Breast epithelium (tissue), 4 donors: ENCODE results near the gene TRMT61B. TPM values are rescaled to one million over a fixed set of nuclear protein-coding genes. Genes with fewer than 3 reads are reported as not detected.

Source experiments
- DNase-seq, 2 donors: peaks; one replicate each; pipeline ENCODE4 v3.0.0-alpha.2; 2019; ENCODE audit warnings: low spot score in 2 of 2
- H3K27ac ChIP-seq, 2 donors: fragments of 200-600 bp; sonication (generic) in 1 of 2; one replicate each; pipeline ENCODE4 v1.5.1; 2016 to 2019; ENCODE audit warnings: mild to moderate bottlenecking in 1 of 2
- H3K27me3 ChIP-seq, 2 donors: fragments of 200-600 bp; sonication (generic) in 1 of 2; one replicate each; pipeline versions ENCODE4 v1.5.1 to v1.6.0; 2017 to 2019; ENCODE audit warnings: control low read depth in 1 of 2, mild to moderate bottlenecking in 1 of 2
- H3K36me3 ChIP-seq: fragments of 200-600 bp; one replicate; pipeline ENCODE4 v1.5.1; 2019
- H3K4me1 ChIP-seq, 2 donors: fragments of 200-600 bp; sonication (generic); one replicate each; pipeline ENCODE4 v1.5.1; 2016 to 2019; ENCODE audit warnings: control low read depth in 1 of 2
- H3K4me3 ChIP-seq, 3 donors: fragments of 200-600 bp; sonication (generic); 1 replicate in 2 of 3; 2 replicates in 1 of 3; pipeline ENCODE4 v1.5.1; 2016 to 2019; ENCODE audit warnings: mild to moderate bottlenecking in 3 of 3, moderate library complexity in 2 of 3
- H3K9me3 ChIP-seq, 2 donors: fragments of 200-600 bp; sonication (generic) in 1 of 2; one replicate each; pipeline ENCODE4 v1.5.1; 2016 to 2019; ENCODE audit warnings: control low read depth in 1 of 2
- POLR2A ChIP-seq: fragments of 450-650 bp; IDR thresholded peaks from one replicate; pipeline ENCODE4 v1.6.1; 2016; ENCODE audit warnings: antibody characterized with exemption, mild to moderate bottlenecking, moderate library complexity
- POLR2AphosphoS5 ChIP-seq, 3 donors: sonication (generic); formaldehyde crosslinking; IDR thresholded peaks; one replicate each; pipeline ENCODE4 v1.6.1; 2017; ENCODE audit warnings: antibody characterized with exemption in 3 of 3
- intact Hi-C: fragments of 100-400 bp; cut with DNase I; formaldehyde crosslinking; loops from one replicate; pipeline ENCODE4 v1.15.1; 2023; ENCODE audit warnings: low total_unique reads
- total RNA-seq, 3 donors: library from RNA; depleted of rRNA; stranded (reverse); fragments of >200 nt; gene quantifications; one replicate each; pipeline ENCODE4 v1.1.0, GENCODE V29; 2016
- TF ChIP-seq, protein P1 (sequence below), 3 donors: fragments of 450-650 bp; IDR thresholded peaks; one replicate each; pipeline ENCODE4 v1.5.1; 2016 to 2017; ENCODE audit warnings: antibody characterized with exemption in 3 of 3, mild to moderate bottlenecking in 3 of 3, moderate library complexity in 3 of 3

Gene TRMT61B
- total RNA-seq, 3 donors from 2014 or later = 8.5 to 18.1 (median 13.8) TPM

- no peak for DNase-seq
- Histone ChIP-seq H3K27me3 (no peaks in the 10 kb centered on the region), H3K27ac (no peak overlapping the region), H3K9me3 (no peaks in the 10 kb centered on the region), H3K4me1 (peaks cover 0 to 9% of the 10 kb centered on the region in 2 donors), H3K36me3 (no peaks in the 10 kb centered on the region), H3K4me3 (no peak overlapping the region)
- intact Hi-C loops = no loop called here
- TF ChIP-seq, protein P1, sequence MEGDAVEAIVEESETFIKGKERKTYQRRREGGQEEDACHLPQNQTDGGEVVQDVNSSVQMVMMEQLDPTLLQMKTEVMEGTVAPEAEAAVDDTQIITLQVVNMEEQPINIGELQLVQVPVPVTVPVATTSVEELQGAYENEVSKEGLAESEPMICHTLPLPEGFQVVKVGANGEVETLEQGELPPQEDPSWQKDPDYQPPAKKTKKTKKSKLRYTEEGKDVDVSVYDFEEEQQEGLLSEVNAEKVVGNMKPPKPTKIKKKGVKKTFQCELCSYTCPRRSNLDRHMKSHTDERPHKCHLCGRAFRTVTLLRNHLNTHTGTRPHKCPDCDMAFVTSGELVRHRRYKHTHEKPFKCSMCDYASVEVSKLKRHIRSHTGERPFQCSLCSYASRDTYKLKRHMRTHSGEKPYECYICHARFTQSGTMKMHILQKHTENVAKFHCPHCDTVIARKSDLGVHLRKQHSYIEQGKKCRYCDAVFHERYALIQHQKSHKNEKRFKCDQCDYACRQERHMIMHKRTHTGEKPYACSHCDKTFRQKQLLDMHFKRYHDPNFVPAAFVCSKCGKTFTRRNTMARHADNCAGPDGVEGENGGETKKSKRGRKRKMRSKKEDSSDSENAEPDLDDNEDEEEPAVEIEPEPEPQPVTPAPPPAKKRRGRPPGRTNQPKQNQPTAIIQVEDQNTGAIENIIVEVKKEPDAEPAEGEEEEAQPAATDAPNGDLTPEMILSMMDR (IDR thresholded peaks at IDR 0.05) = no peak
- TF ChIP-seq POLR2A (no peak), POLR2AphosphoS5 (IDR thresholded peaks at IDR 0.05) (no peak)
These were observed 31.7 kb upstream of the TRMT61B start for GRCh38 chr2:28901841-28902240.

- TF ChIP-seq, protein P1 (IDR thresholded peaks at IDR 0.05) = no peak
- TF ChIP-seq POLR2A (no peak), POLR2AphosphoS5 (IDR thresholded peaks at IDR 0.05) (no peak)
- Histone ChIP-seq H3K4me1 (peaks cover 0 to 9% of the 10 kb centered on the region in 2 donors), H3K4me3 (no peak overlapping the region), H3K27ac (no peak overlapping the region), H3K36me3 (no peaks in the 10 kb centered on the region), H3K9me3 (no peaks in the 10 kb centered on the region), H3K27me3 (no peaks in the 10 kb centered on the region)
- intact Hi-C loops = no loop called here
- DNase-seq = no peak
These were observed 31.1 kb upstream of the TRMT61B start for GRCh38 chr2:28901202-28901601.

- Histone ChIP-seq H3K27me3 (no peaks in the 10 kb centered on the region), H3K36me3 (no peaks in the 10 kb centered on the region), H3K4me3 (no peak overlapping the region), H3K4me1 (peaks cover 0 to 9% of the 10 kb centered on the region in 2 donors), H3K9me3 (no peaks in the 10 kb centered on the region), H3K27ac (no peak overlapping the region)
- TF ChIP-seq POLR2AphosphoS5 (IDR thresholded peaks at IDR 0.05) (no peak), POLR2A (no peak)
- TF ChIP-seq, protein P1 (IDR thresholded peaks at IDR 0.05) = no peak
- no peak for DNase-seq
- intact Hi-C loops = no loop called here
These were observed 27.9 kb upstream of the TRMT61B start for GRCh38 chr2:28898048-28898447.

- peaks cover 0 to 9% of the 10 kb centered on the region in 2 donors for H3K4me1 ChIP-seq
- TF ChIP-seq POLR2A = no peak
- H3K36me3 ChIP-seq = no peaks in the 10 kb centered on the region
- intact Hi-C loops = no loop called here
- no peaks in the 10 kb centered on the region for H3K9me3 ChIP-seq
- DNase-seq = no peak
- no peaks in the 10 kb centered on the region for H3K27me3 ChIP-seq
- H3K4me3 ChIP-seq = no peak overlapping the region
- H3K27ac ChIP-seq = no peak overlapping the region
These were observed 26.8 kb upstream of the TRMT61B start for GRCh38 chr2:28896906-28897305.

GRCh38 chr2:28895189-28895893 is 25.2 kb upstream of the TRMT61B start:
- peaks cover 0 to 9% of the 10 kb centered on the region in 2 donors for H3K4me1 ChIP-seq
- no peaks in the 10 kb centered on the region for H3K9me3 ChIP-seq
- no peaks in the 10 kb centered on the region for H3K27me3 ChIP-seq
- DNase-seq = no peak
- H3K4me3 ChIP-seq = peak overlapping the region; percentile 97 to 98 (median 98)
- H3K36me3 ChIP-seq = no peaks in the 10 kb centered on the region
- peak overlapping the region; percentile 83 to 86 for H3K27ac ChIP-seq
- intact Hi-C loops = no loop called here
- TF ChIP-seq POLR2A = no peak

DNA sequence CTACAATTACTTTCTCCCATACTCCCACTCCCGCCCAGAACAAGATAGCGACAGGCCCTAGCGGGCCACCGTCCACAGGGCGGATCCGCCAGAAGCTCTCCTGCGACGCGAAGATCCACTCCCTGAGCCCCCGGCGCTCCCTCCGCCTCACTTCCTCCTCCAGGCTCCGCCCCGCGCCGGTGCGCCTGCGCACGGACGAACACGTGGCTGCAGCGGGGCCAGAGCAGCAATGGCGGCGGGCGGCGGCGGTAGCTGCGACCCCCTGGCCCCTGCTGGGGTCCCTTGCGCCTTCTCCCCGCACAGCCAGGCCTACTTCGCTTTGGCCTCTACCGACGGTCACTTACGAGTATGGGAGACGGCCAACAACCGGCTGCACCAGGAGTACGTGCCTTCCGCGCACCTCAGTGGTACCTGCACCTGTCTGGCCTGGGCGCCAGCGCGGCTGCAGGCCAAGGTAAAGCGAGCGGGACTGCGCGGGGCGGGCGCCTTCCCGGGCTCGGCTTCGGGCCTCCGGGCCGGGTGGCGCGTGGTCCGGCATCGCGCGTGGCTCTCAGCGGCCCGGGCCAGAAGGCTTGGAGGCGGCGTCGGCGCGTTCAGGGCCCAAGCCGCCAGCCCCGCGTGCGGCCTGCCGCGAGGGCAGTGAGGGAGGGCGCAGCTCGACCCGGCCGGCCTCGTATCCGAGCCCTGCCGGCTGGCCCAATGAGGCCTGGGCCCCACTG is 24.5 kb upstream of the TRMT61B start, which contains the start of gene WDR43:
TSS of gene WDR43 (plus strand) at position 198 of the 719 bp plus-strand sequence. CDS start at position 230, 32 bp downstream.
- TF ChIP-seq POLR2AphosphoS5 (IDR thresholded peaks at IDR 0.05) (peak; percentile 77 to 88 (median 82)), POLR2A (peak; percentile 68)
- TF ChIP-seq, protein P1 (IDR thresholded peaks at IDR 0.05) = no peak
- Histone ChIP-seq H3K27me3 (no peaks in the 10 kb centered on the region), H3K4me1 (peaks cover 0 to 9% of the 10 kb centered on the region in 2 donors), H3K27ac (peak within 1 kb of the TSS; percentile 83 to 86), H3K9me3 (no peaks in the 10 kb centered on the region), H3K36me3 (no peaks in the 10 kb centered on the region), H3K4me3 (peak within 1 kb of the TSS; percentile 97 to 98 (median 98))
- DNase-seq = peak; percentile 96
- intact Hi-C loops = no loop called here
